Activated T-cell treated with anti-CD3 and anti-CD28 coated beads, Interleukin-2, amount 50 U/mL, for 24 hours (primary cell): ENCODE measurements around the gene SYPL1.

Experiments
- DNase-seq: peaks from one replicate; pipeline ENCODE4 v3.0.0-alpha.2; 2020
- H3K27ac Mint-ChIP-seq: 2 replicates; pipeline ENCODE4 v1.8.0; 2020; ENCODE audit warnings: mild to moderate bottlenecking, mixed read lengths
- H3K27me3 Mint-ChIP-seq: 2 replicates; pipeline ENCODE4 v1.8.0; 2020; ENCODE audit warnings: mixed read lengths
- H3K36me3 Mint-ChIP-seq: 2 replicates; pipeline ENCODE4 v1.8.0; 2020; ENCODE audit warnings: low read depth, mixed read lengths
- H3K4me1 Mint-ChIP-seq: 2 replicates; pipeline ENCODE4 v1.8.0; 2020; ENCODE audit warnings: low read depth, mixed read lengths
- H3K4me3 Mint-ChIP-seq: 2 replicates; pipeline ENCODE4 v1.8.0; 2020; ENCODE audit warnings: mild to moderate bottlenecking, moderate library complexity, mixed read lengths
- H3K9me3 Mint-ChIP-seq: 2 replicates; pipeline ENCODE4 v1.8.0; 2020; ENCODE audit warnings: mixed read lengths

The SYPL1 gene

DNA sequence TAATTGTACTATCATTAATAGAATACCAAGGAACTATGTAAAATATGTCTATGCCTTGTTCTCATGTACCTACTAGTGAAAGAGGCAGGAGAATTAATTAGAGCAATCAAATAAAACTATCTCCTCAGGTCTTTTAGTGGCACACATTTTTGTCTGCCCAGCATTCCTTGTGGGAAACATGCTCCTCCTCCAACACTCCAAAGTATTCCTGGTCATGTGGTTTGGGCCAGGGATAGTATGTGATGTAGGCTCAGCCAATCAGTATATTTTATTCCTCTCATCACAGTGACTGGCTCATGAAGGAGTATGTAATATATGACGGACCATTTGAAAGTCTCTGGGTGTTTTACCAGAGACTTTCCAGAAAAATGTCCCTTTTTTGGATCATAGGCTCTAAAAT lies 16.7 kb upstream of the SYPL1 start:
- DNase-seq: no peak
- Mint-ChIP-seq H3K27me3 (peaks cover 3% of the 10 kb centered on the region), H3K9me3 (no peaks in the 10 kb centered on the region), H3K36me3 (no peaks in the 10 kb centered on the region), H3K4me1 (peaks cover 13% of the 10 kb centered on the region), H3K4me3 (no peak overlapping the region), H3K27ac (no peak overlapping the region)

DNA sequence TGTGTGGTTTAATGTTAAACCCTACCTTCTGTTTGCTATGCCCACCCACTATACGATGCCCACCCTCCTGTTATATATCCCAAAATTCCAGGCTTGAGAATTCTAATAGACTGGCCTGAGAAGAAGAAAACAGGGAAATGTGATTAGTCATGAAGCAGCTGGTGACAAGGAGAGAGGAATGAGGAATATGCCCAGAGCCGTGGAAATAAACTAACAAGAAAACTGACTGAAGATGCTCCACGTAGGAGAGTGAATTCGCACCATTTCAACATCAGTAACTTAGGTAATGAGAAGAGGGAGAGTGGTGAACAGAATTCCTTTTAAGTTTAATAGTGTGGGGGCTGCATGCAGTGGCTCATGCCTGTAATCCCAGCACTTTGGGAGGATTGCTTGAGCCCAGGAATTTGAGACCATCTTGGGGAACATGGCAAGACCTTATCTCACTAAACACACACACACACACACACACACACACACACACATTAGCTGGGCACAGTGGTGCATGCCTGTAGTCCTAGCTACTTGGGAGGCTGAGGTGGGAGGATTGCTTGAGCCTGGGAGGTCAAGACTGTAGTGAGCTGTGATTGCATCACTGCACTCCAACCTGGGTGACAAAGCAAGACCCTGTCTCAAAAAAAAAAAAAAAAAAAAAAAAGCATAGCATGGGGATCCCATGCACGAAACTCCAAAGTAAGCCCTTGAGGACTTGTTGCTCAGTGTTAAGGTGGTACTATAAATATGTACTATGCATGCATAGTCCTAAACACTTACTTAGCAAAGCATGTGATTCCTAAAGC lies 16.1 kb upstream of the SYPL1 start:
- H3K4me1 Mint-ChIP-seq: peaks cover 13% of the 10 kb centered on the region
- no peak overlapping the region for H3K4me3 Mint-ChIP-seq
- H3K9me3 Mint-ChIP-seq: no peaks in the 10 kb centered on the region
- no peak for DNase-seq
- peaks cover 2% of the 10 kb centered on the region for H3K27me3 Mint-ChIP-seq
- H3K27ac Mint-ChIP-seq: no peak overlapping the region
- H3K36me3 Mint-ChIP-seq: no peaks in the 10 kb centered on the region

- Mint-ChIP-seq H3K27me3 (no peaks in the 10 kb centered on the region), H3K27ac (no peak overlapping the region), H3K4me1 (peaks cover 13% of the 10 kb centered on the region), H3K9me3 (no peaks in the 10 kb centered on the region), H3K4me3 (peak overlapping the region; percentile 62), H3K36me3 (no peaks in the 10 kb centered on the region)
- no peak for DNase-seq
Measured at GRCh38 chr7:106126170-106126938, 14.2 kb upstream of the SYPL1 start.

- H3K27ac Mint-ChIP-seq: no peak overlapping the region
- no peaks in the 10 kb centered on the region for H3K9me3 Mint-ChIP-seq
- H3K27me3 Mint-ChIP-seq: no peaks in the 10 kb centered on the region
- no peak for DNase-seq
- no peak overlapping the region for H3K4me3 Mint-ChIP-seq
- H3K36me3 Mint-ChIP-seq: no peaks in the 10 kb centered on the region
- peaks cover 15% of the 10 kb centered on the region for H3K4me1 Mint-ChIP-seq
Measured at GRCh38 chr7:106125417-106125816, 13.3 kb upstream of the SYPL1 start.

DNA sequence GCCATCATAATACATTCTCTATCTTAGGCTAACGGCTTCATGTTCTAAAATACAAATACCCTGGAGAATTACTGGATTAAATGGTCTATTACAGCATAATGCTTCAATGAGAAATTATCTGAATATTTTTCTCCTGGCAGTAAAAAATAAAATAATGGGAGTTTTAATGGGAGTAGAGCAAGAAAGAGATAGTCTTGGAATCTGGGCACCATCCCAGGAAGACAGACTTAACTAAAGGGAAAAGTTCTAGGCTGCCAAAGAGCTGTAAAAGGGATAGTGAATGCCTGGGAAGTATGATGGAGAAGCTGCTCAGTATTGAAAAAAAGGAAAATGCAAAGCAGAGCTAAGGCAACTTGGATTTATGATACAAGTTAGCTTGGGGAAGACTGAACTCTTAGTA lies 12.1 kb upstream of the SYPL1 start:
- no peaks in the 10 kb centered on the region for H3K36me3 Mint-ChIP-seq
- no peak overlapping the region for H3K27ac Mint-ChIP-seq
- no peaks in the 10 kb centered on the region for H3K27me3 Mint-ChIP-seq
- H3K9me3 Mint-ChIP-seq: no peaks in the 10 kb centered on the region
- H3K4me3 Mint-ChIP-seq: no peak overlapping the region
- DNase-seq: no peak
- peaks cover 17% of the 10 kb centered on the region for H3K4me1 Mint-ChIP-seq

GRCh38 chr7:106122713-106123112 lies 10.6 kb upstream of the SYPL1 start:
- Mint-ChIP-seq H3K9me3 (no peaks in the 10 kb centered on the region), H3K36me3 (no peaks in the 10 kb centered on the region), H3K4me3 (no peak overlapping the region), H3K27ac (no peak overlapping the region), H3K27me3 (no peaks in the 10 kb centered on the region), H3K4me1 (peaks cover 18% of the 10 kb centered on the region)
- DNase-seq: no peak

- peaks cover 22% of the 10 kb centered on the region for H3K4me1 Mint-ChIP-seq
- H3K27ac Mint-ChIP-seq: no peak overlapping the region
- no peak for DNase-seq
- no peak overlapping the region for H3K4me3 Mint-ChIP-seq
- H3K36me3 Mint-ChIP-seq: no peaks in the 10 kb centered on the region
- H3K27me3 Mint-ChIP-seq: no peaks in the 10 kb centered on the region
- no peaks in the 10 kb centered on the region for H3K9me3 Mint-ChIP-seq
Measured at GRCh38 chr7:106121189-106121810, 9.2 kb upstream of the SYPL1 start.

DNA sequence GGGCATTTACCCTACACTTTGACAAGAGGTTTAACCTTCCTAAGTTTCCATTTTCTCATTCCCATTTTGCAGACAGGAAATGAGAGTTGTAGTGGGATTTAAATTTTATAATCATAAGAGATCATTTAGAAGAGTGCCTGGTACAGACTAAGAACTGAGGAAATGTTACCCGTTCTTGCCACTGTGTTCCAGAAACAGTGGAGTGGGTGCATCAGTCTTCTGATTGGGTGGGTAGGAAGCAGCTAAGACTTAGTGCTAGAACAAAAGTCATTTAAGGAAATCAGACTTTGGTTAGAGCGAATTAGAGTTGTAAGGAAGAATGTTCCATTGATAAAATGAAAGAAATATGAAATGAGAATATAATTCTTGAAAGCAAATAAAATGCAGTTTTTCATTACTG lies 8.4 kb upstream of the SYPL1 start:
- no peaks in the 10 kb centered on the region for H3K27me3 Mint-ChIP-seq
- H3K4me3 Mint-ChIP-seq: no peak overlapping the region
- peaks cover 21% of the 10 kb centered on the region for H3K4me1 Mint-ChIP-seq
- H3K36me3 Mint-ChIP-seq: no peaks in the 10 kb centered on the region
- H3K9me3 Mint-ChIP-seq: no peaks in the 10 kb centered on the region
- no peak overlapping the region for H3K27ac Mint-ChIP-seq
- no peak for DNase-seq

DNA sequence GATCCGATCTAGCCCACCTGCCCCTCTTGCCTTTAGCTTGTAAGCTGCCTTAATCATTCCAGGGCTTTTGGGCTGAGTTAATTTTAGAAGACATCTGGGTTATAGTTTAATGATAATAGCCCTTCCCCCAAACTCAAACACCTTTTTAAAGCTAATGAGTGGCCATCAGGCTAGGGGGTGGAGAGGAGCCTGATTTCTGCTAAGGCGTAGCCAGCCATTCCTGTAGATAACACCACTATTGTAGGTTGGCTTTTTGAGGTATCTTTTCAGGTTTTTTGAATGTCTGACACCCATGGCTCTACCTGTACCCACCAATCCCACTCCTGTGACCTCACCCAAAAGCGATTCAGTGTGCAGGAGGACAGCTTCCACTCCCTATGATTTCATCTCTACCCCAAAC lies 7.6 kb upstream of the SYPL1 start:
- no peaks in the 10 kb centered on the region for H3K27me3 Mint-ChIP-seq

GRCh38 chr7:106117786-106118544 lies 5.9 kb upstream of the SYPL1 start:
- no peak for DNase-seq
- Mint-ChIP-seq H3K9me3 (no peaks in the 10 kb centered on the region), H3K4me3 (no peak overlapping the region), H3K27me3 (no peaks in the 10 kb centered on the region), H3K27ac (no peak overlapping the region), H3K4me1 (peaks cover 40% of the 10 kb centered on the region), H3K36me3 (no peaks in the 10 kb centered on the region)

More for the DNA sequence above, 7.6 kb upstream of the SYPL1 start:
- no peaks in the 10 kb centered on the region for H3K9me3 Mint-ChIP-seq
- no peak overlapping the region for H3K27ac Mint-ChIP-seq
- H3K36me3 Mint-ChIP-seq: no peaks in the 10 kb centered on the region
- DNase-seq: no peak
- peaks cover 26% of the 10 kb centered on the region for H3K4me1 Mint-ChIP-seq
- H3K4me3 Mint-ChIP-seq: no peak overlapping the region

DNA sequence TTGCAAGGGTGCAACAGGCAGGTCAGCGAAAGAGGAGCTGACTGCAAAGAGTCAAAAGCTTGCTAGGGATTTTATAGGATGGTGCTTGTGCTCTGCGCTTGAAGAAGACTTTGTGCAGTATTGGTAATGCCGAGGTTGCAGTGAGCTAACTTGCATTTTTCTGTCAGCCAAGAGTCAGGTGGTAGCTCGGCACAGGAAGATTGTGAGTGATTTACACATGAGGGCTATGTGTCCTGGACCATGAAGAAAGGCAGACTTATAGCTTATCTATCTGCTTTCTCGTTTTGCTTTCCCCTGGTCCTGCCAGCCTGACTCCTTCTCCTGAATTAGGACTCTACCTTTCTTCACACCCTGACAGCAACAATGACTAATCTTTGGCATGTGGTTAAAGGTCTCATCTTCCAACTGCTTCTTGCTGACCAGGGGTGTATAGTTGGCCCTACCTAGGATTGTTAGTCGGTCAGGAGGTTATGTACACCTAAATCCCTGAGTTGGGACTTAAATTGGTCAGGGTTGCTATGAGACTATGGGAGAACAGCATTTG lies 4.1 kb upstream of the SYPL1 start:
- DNase-seq: no peak
- no peak overlapping the region for H3K4me3 Mint-ChIP-seq
- peaks cover 48% of the 10 kb centered on the region for H3K4me1 Mint-ChIP-seq
- H3K36me3 Mint-ChIP-seq: peaks cover 6% of the 10 kb centered on the region
- no peaks in the 10 kb centered on the region for H3K9me3 Mint-ChIP-seq
- H3K27me3 Mint-ChIP-seq: no peaks in the 10 kb centered on the region
- no peak overlapping the region for H3K27ac Mint-ChIP-seq

DNA sequence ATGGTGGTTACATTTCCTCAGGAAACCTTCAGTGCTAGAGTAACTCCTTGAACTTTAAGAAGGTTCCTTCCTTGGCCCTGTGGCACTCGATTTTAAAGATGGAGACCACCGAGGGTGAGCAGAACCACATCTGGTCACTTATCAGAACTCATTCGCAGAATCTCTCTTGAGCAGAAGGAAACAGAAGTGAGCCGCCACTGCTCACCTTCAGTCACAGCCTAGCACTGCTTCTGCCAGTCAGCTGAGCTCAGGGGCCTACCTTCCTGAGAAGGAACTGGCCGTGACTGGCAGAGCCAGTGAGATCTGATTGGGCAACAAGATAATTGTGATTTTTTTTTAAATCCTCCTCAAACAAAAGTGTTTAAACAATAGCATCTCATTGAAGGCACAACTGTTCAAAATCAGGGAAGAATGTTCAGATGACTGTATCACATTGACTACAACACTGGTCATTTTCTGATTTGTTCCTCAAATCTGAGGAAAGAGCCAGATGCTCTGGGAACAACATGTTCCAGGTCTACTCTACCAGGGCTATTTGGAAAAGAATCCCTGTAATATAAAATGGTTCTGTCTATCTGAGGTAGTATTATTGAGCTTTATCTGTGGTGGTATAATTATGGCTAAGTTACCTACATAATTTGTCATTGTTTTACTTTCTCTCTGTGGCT lies 2.7 kb upstream of the SYPL1 start:
- Mint-ChIP-seq H3K36me3 (peaks cover 9% of the 10 kb centered on the region), H3K4me3 (peak overlapping the region; percentile 53), H3K9me3 (no peaks in the 10 kb centered on the region), H3K4me1 (peaks cover 56% of the 10 kb centered on the region), H3K27ac (peak overlapping the region; percentile 80), H3K27me3 (no peaks in the 10 kb centered on the region)
- DNase-seq: peak; percentile 47

- H3K27me3 Mint-ChIP-seq: no peaks in the 10 kb centered on the region
- H3K36me3 Mint-ChIP-seq: peaks cover 19% of the 10 kb centered on the region
- H3K27ac Mint-ChIP-seq: peak overlapping the region; percentile 93
- no peak for DNase-seq
- H3K4me1 Mint-ChIP-seq: peaks cover 72% of the 10 kb centered on the region
- no peaks in the 10 kb centered on the region for H3K9me3 Mint-ChIP-seq
- peak overlapping the region; percentile 80 for H3K4me3 Mint-ChIP-seq
Measured at GRCh38 chr7:106112972-106113421, 885 bp upstream of the SYPL1 start.
